ENCODE results near the gene LDB2. TPM values are rescaled to one million over a fixed set of nuclear protein-coding genes. Genes with fewer than 3 reads are reported as not detected.

Gene LDB2
- total and polyA plus RNA-seq, 2 donors (not counting 3 experiments of a cell fraction or from before 2014, with no cell fraction given) = 127 to 223 TPM

GRCh38 chr4:16579866-16580265, 318.6 kb downstream of the LDB2 start:
- no peak overlapping the region for H3K27ac ChIP-seq (ENCODE audit: insufficient read depth, low read depth, low read length)
- ChIA-PET CTCF (no interaction called here), POLR2A (no interaction called here)
- H3K9ac ChIP-seq (replicated peaks; ENCODE audit: extremely low read depth, insufficient read depth, low read length) = no peak overlapping the region
- no peaks in the 10 kb centered on the region for H3K9me1 ChIP-seq (replicated peaks; ENCODE audit: control insufficient read depth, extremely low read depth, insufficient read depth, low read length)
- FAIRE-seq (no peak), DNase-seq (ENCODE audit: low read depth, low spot score) (no peak)
- TF ChIP-seq MAX (IDR thresholded peaks at IDR 0.05; ENCODE audit: insufficient read depth, insufficient read length) (no peak), EZH2 (IDR thresholded peaks at IDR 0.05; ENCODE audit: borderline replicate concordance, low read depth, low read length, severe bottlenecking) (no peak), CTCF (IDR thresholded peaks at IDR 0.05; ENCODE audit: extremely low read depth in 1 of 2, insufficient read depth in 1 of 2, low read depth in 1 of 2, low read length in 2 of 2) (no peak), GATA2 (IDR thresholded peaks at IDR 0.05; ENCODE audit: insufficient read depth, insufficient read length, low read depth, low read length) (no peak), POLR2A (IDR thresholded peaks at IDR 0.05; ENCODE audit: low read depth, low read length) (no peak), FOS (IDR thresholded peaks at IDR 0.05; ENCODE audit: borderline replicate concordance, insufficient read depth, low read length) (no peak), JUN (IDR thresholded peaks at IDR 0.05; ENCODE audit: borderline replicate concordance, insufficient read depth, insufficient read length, low read depth) (no peak), MYC (IDR thresholded peaks at IDR 0.05; ENCODE audit: low read depth, low read length) (no peak), POLR2AphosphoS5 (IDR thresholded peaks at IDR 0.05; ENCODE audit: insufficient read depth, low read depth, low read length) (no peak)
- no peaks in the 10 kb centered on the region for H3K4me1 ChIP-seq (ENCODE audit: control insufficient read depth, extremely low read depth, insufficient read depth, low read length)
- H2AFZ ChIP-seq (ENCODE audit: low read depth, low read length) = no peak overlapping the region
- H3K27me3 ChIP-seq (ENCODE audit: control insufficient read depth in 2 of 2, insufficient read depth in 2 of 2, low read length in 2 of 2) = no peaks in the 10 kb centered on the region
- dilution Hi-C loops (cut with MboI; ENCODE audit: extremely low pct_ligation_motif_present, low sequenced_read_pairs) (no loop called here), intact Hi-C loops (cut with micrococcal nuclease) (no loop called here)
- no peaks in the 10 kb centered on the region for H4K20me1 ChIP-seq (replicated peaks; ENCODE audit: control insufficient read depth, extremely low read depth, insufficient read depth, low read length)
- no peaks in the 10 kb centered on the region for H3K79me2 ChIP-seq (ENCODE audit: control insufficient read depth, insufficient read depth, low read length)
- H3K9me3 ChIP-seq (replicated peaks; ENCODE audit: control insufficient read depth, insufficient read depth, low read length) = no peaks in the 10 kb centered on the region
- BruUV-seq (replicated peaks) = no TSS peak
- no peak overlapping the region for H3K4me3 ChIP-seq (replicated peaks in 1 of 3; ENCODE audit: insufficient read depth in 1 of 3, low read depth in 1 of 3, low read length in 3 of 3)
- no peak overlapping the region for H3K4me2 ChIP-seq (ENCODE audit: insufficient read depth, low read length)
- peaks cover 0 to 18% of the 10 kb centered on the region in 2 experiments for H3K36me3 ChIP-seq (ENCODE audit: control insufficient read depth in 2 of 2, extremely low read depth in 1 of 2, insufficient read depth in 2 of 2, low read length in 2 of 2)
